ENCODE measurements around the gene GATM.
"Not testable (repeated sequence)": the region's sequence is repeated elsewhere in the genome, so short reads cannot be mapped to it uniquely, and the experiment has no call there.

The GATM gene

DNA sequence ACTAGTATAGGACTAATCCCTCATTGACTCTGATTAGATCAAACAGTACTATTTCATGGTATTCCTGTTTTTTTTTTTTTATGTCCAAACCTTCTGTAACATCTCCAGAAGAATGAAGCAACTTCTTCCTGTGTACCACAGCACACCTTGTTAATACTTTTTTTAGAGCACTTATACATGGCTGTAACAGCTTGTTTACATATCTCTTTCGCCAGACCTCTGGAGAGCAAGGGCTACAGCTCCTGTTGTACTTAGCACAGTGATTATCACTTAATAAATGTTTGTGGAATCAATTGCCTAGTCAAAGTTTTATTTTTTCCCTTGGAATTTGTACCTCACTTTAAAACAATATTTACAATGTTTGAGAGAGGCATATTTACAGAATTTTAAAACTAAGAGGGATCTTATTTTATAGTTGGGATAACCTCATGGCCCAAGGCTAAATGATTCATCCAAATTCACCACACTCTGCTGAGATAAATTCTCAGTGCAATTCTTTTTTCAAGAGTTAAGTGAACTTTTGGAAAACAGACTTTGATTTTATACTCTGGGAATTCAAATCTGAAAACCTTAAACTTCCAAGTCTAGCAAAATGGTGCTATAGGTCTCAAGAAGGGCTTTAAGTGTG lies 9.2 kb upstream of the GATM start:
- DNase-seq (ENCODE audit: low spot score) = no peak

DNA sequence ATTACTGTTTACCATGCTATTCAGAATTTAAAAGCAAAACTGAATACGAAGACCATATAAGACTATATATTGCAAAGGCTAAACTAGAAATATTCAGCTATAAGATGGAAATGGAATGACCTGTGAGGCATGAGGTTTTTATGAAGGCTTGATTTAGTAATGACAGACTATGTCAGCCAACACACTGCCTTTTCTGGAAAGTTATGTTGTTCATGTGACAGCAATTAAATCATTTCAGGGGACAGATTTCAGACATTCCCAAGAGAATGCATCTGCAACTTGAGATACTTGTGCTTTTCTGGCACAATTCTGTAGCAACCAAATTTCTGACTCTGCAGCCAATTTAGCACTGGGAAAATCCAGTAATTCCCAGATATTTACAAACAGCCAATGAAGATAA lies 8.6 kb upstream of the GATM start:
- no peak for DNase-seq (ENCODE audit: low spot score)

DNA sequence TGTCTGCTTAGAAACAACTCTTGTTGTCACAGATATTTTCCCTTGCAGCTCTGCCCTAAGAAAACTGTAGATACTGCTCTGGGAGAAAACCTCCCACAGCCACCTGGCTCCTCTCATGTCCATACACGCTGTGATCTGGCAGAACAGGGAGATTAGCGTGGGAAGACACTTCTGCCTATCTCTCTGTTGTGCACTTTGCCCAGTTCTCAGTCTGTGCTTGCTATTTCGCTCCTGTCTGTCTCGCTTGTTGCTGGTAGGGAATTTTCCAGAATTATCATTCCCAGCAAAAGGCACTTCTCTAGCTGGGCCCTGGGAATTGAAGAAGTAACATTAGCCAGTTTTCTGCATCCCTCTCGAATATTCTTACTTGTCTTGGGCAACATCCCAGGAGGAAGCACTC lies 8.1 kb upstream of the GATM start:
- no peak for DNase-seq (ENCODE audit: low spot score)

DNA sequence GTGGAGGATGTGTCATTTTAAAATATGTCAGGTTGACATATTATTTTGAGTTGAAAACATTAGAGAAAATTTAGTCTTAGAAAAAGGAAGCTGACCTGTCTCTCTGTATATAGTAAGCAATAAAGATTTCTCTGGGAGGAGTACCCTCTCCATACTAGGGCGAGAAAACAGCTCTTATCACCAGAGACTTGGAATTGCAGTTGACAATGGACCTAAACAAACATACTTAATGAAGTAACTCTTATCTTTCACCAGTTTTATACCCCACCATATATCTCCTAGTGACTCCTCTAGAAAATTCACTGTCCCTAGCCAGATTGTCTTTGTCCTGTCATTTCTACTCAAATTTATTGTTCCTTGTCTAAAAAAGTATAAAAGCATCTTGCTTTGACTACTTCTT lies 7.2 kb upstream of the GATM start:
- no peak for DNase-seq (ENCODE audit: low spot score)

GRCh38 chr15:45384700-45385099 lies 6.4 kb upstream of the GATM start:
- DNase-seq (ENCODE audit: low spot score) = no peak

- no peak for DNase-seq (ENCODE audit: low spot score)
Measured at GRCh38 chr15:45378913-45379262, 544 bp upstream of the GATM start.

- no peak for DNase-seq (ENCODE audit: low spot score)
Measured at GRCh38 chr15:45377609-45378148, 665 bp downstream of the GATM start.

DNA sequence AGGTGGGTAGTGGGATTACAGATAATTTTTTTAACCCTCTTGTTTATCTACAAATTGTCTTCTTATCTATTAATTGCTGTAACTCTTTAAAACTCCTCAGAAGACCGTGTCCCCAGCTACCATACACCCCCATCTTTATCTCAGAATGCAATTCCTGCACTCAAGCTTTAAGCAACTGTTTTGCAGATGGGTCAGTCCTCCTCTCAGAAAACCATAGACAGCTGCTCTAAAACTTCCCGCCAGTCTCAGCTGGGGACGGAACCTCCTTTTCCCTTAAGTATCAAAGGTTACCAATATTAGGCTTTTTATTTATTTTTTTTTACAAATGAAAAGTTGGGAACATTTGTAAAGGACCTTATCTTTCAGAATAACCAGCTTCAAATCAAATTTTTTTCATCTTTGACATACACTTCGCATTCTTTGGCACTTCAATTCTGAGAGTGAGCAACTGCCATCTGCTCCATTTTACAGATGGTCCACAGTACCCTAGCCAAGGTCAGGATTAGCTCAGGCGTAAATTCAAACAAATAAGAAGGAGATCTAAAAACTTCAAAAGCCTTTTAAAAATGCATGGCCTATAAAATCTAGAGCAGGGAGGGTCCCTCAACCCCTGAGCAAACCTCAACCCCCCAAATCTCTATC lies 1.3 kb downstream of the GATM start:
- DNase-seq (ENCODE audit: low spot score) = no peak

DNA sequence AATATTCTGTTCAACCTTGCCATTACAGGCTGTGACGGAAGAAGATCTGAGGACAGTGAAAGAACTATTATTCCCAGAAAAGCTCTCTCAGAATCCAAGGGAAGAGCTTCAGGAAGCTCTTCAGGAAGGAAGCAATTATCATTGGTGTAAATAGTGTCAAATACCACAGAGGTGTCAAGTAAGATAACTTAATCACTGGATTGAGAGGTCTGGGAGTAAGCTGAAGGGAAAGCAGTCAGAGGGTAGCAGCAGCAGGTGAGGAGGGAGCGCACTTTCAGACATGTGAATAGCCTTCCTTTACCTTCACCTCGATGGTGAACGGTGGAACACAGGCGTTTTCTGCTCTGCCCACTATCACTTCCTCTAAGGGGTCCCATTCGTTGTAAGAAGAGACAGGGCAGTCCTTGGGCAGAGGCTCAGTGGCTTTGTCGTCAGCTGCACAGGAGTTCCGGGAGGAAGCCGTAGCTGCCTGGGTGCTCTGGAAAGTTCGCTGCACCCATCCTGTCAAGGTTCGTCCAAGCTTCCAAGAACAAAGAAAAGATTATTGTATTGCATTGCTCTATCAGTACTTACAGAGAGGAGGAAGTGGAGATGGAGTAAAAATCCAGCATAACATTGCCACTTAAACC lies 1.9 kb downstream of the GATM start:
- no peak for DNase-seq (ENCODE audit: low spot score)

GRCh38 chr15:45375836-45376235 lies 2.5 kb downstream of the GATM start:
- DNase-seq (ENCODE audit: low spot score) = no peak

DNA sequence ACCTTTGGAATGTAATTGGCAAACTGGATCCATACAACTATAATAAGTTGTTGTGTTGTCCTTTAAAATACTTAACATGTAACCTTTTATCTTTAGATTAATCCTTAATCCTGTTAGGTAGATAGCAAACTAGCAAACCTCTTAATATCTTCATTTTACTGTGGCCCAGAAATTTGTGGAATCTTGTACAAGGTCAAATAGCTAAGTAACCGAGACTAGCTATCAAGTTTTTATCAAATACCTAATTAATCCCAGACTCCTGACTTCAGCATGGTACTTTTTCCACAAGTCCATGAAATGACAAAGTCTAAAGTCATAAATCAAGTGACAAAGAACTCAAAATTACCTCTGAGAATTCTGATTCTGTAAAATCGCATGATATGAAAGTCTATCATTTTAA lies 4.4 kb downstream of the GATM start:
- no peak for DNase-seq (ENCODE audit: low spot score)

- DNase-seq (ENCODE audit: low spot score) = no peak
Measured at GRCh38 chr15:45372041-45372995, 6.0 kb downstream of the GATM start.

DNA sequence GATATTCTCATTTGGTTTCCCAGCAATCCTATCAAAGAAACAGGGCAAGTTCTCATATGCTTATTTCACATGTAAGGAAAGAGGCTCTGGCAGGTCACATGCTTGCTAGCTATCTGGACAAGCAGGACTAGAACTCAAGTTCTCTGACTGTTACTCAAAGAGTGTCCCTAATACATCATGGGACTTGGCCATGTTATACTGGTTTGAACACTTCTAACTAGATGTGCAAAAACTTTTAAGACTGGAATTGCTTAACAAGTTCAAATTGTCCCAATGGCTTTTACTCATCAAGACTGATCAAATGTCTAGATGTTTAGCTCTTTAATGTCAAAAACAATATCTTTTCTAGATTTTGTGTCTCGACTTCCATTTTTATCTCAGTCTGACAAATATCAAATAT lies 6.8 kb downstream of the GATM start:
- DNase-seq (ENCODE audit: low spot score) = no peak

DNA sequence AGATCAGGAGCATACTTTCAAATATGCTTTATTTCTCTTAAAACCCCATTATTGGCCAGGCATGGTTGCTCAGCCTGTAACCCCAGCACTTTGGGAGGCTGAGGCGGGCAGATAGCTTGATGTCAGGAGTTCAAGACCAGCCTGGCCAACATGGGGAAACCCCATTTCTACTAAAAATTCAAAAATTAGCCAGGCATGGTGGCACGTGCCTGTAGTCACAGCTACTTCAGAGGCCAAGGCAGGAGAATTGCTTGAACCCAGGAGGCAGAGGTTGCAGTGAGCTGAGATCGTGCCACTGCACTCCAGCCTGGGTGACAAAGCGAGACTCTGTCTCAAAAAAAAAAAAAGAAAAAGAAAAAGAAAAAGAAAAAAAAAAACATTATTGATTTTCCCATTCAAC lies 8.3 kb downstream of the GATM start:
- DNase-seq (ENCODE audit: low spot score) = not testable (repeated sequence)

DNA sequence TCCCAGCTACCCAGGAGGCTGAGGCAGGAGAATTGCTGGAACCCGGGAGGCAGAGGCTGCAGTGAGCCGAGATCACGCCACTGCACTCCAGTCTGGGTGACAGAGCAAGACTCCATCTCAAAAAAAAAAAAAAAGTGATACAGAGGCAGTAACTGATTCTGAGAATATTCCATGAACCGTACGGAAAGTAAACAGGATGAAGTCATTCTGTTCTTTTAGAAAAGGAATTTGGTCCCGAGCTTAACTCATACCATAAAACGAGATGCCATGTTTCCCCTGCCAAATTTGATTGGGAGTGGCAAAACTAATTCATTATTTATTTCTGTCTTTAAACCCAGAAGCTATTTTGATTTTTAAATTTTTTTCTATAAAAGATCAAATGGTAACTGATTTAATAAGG lies 11.1 kb downstream of the GATM start:
- not testable (repeated sequence) for DNase-seq (ENCODE audit: low spot score)

- no peak for DNase-seq (ENCODE audit: low spot score)
Measured at GRCh38 chr15:45364271-45364670, 14.1 kb downstream of the GATM start.

- no peak for DNase-seq (ENCODE audit: low spot score)
Measured at GRCh38 chr15:45363801-45364200, 14.5 kb downstream of the GATM start.

- no peak for DNase-seq (ENCODE audit: low spot score)
Measured at GRCh38 chr15:45363334-45363733, 15.0 kb downstream of the GATM start.

DNA sequence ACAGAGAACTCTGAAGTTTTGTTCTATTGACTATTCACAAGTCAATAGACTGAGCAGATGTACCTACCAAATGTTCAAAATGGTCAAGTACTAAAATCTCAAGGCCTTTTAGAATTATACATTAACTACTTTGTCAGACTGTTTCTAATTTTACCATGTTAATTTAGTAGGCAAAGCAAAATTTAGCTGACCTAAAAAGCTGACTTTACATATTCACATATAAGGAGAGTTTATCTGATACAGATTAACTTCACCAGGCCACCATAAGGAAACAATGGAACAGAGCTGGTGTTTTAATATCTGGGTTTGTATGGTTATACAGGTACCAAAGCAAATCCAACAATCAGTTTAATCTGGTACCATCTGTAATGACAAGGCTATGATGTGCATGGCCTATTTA lies 15.9 kb downstream of the GATM start:
- DNase-seq (ENCODE audit: low spot score) = no peak

DNA sequence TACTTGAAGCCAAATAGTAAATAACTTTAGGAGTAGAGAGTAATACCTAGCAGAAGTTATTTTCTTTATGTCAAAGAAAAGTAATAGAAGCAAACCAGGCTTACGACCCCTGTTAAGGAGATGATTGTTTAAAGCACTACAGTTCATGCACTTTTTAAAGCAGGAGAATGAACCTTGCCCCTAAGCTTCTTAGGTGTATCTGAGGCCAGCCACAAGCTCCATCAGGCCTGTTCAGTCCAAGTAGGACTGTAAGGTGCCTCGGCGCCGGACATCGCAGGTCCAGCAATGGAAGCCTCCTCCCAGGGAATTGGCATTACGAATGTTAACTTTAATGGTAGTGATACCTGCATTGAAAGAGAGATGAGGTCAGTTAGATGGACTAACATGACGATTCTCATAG lies 16.5 kb downstream of the GATM start:
- DNase-seq (ENCODE audit: low spot score) = no peak

GRCh38 chr15:45355860-45356259 lies 22.5 kb downstream of the GATM start:
- DNase-seq (ENCODE audit: low spot score) = no peak

GRCh38 chr15:45354711-45355110 lies 23.6 kb downstream of the GATM start:
- DNase-seq (ENCODE audit: low spot score) = no peak

Data from NAMALWA (cell line).